Spleen (tissue), 11 donors: ENCODE measurements around the gene KIAA1217. TPM values are rescaled to one million over a fixed set of nuclear protein-coding genes. Genes with fewer than 3 reads are reported as not detected.

ENCODE experiments used
- DNase-seq: peaks from one replicate; pipeline ENCODE4 v3.0.0-alpha.2; 2020
- H3K27ac ChIP-seq, 8 donors: fragments of 200-600 bp; sonication (generic) in 7 of 8; 1 replicate in 4 of 8; 2 replicates in 4 of 8; pipeline versions ENCODE4 v1.5.0 to v1.8.0; 2016 to 2021; ENCODE audit warnings: inconsistent platforms in 4 of 8, mild to moderate bottlenecking in 4 of 8, moderate library complexity in 1 of 8
- H3K27me3 ChIP-seq, 7 donors: fragments of 200-600 bp; sonication (generic) in 6 of 7; replicated peaks in 1 of 7; 1 replicate in 4 of 7; 2 replicates in 3 of 7; pipeline versions ENCODE4 v1.5.0 to v1.8.0; 2016 to 2021; ENCODE audit warnings: inconsistent platforms in 3 of 7, mild to moderate bottlenecking in 1 of 7
- H3K36me3 ChIP-seq, 6 donors: fragments of 200-600 bp; sonication (generic) in 5 of 6; 1 replicate in 4 of 6; 2 replicates in 2 of 6; pipeline versions ENCODE4 v1.5.0 to v1.8.0; 2016 to 2021; ENCODE audit warnings: inconsistent platforms in 2 of 6
- H3K4me1 ChIP-seq, 6 donors: fragments of 200-600 bp; sonication (generic) in 5 of 6; 1 replicate in 3 of 6; 2 replicates in 3 of 6; pipeline versions ENCODE4 v1.5.0 to v1.8.0; 2016 to 2021; ENCODE audit warnings: inconsistent platforms in 3 of 6
- H3K4me3 ChIP-seq, 8 donors: fragments of 200-600 bp; sonication (generic) in 7 of 8; 1 replicate in 4 of 8; 2 replicates in 4 of 8; pipeline versions ENCODE4 v1.5.0 to v1.8.0; 2016 to 2021; ENCODE audit warnings: inconsistent platforms in 4 of 8, mild to moderate bottlenecking in 4 of 8, moderate library complexity in 2 of 8
- H3K9me3 ChIP-seq, 8 donors: fragments of 200-600 bp; sonication (generic) in 7 of 8; 1 replicate in 4 of 8; 2 replicates in 4 of 8; pipeline versions ENCODE4 v1.5.0 to v1.8.0; 2016 to 2021; ENCODE audit warnings: inconsistent platforms in 4 of 8
- POLR2A ChIP-seq, 3 donors: fragments of 450-650 bp; IDR thresholded peaks; one replicate each; pipeline ENCODE4 v1.5.1; 2017; ENCODE audit warnings: antibody characterized with exemption in 3 of 3, mild to moderate bottlenecking in 1 of 3
- POLR2AphosphoS5 ChIP-seq, 3 donors: sonication (generic); formaldehyde crosslinking; IDR thresholded peaks; one replicate each; pipeline ENCODE4 v1.5.1; 2017; ENCODE audit warnings: antibody characterized with exemption in 3 of 3
- WGBS, 5 donors: extraction: QIAGEN DNeasy Blood & Tissue Kit in 3 of 5; methylation state at CpG; one replicate each; pipeline versions ENCODE4 v1.1.5 to v1.1.7; 2013 to 2018; 5-methylcytosine and 5-hydroxymethylcytosine counted together
- intact Hi-C: fragments of 100-400 bp; cut with DNase I; formaldehyde crosslinking; loops from one replicate; pipeline ENCODE4 v1.15.0; 2023; ENCODE audit warnings: low total_unique reads
- polyA plus RNA-seq, 3 donors: library from polyadenylated mRNA; stranded (reverse); fragments of 200-250 nt; gene quantifications; one replicate each; pipeline ENCODE4 v1.2.1, GENCODE V29; 2013
- total RNA-seq, 7 donors: library from RNA; depleted of rRNA in 3 of 7; stranded (reverse); fragments of >200 nt in 3 of 7; fragmentation: NEBNext Ultra II Directional in 4 of 7; extraction: Animal tissue kit (Norgen Biotek cat#: 25700) in 4 of 7; gene quantifications; one replicate each; pipeline versions ENCODE4 v1.1.0 to v1.2.1, GENCODE V29; 2016 to 2021
- TF ChIP-seq, protein P1 (sequence below), 11 experiments: fragments of 200-600 bp in 7 of 11; fragments of 450-650 bp in 4 of 11; sonication (generic) in 4 of 11; IDR thresholded peaks in 8 of 11; conservative IDR thresholded peaks in 3 of 11; 1 replicate in 7 of 11; 2 replicates in 4 of 11; pipeline versions ENCODE4 v1.4.0 to v1.8.0; 2016 to 2021; ENCODE audit warnings: antibody characterized with exemption in 11 of 11, inconsistent platforms in 4 of 11, mild to moderate bottlenecking in 1 of 11
- donor health status: healthy with polysubstance abuse.
- donor health status: DM: no; HTN: no; CAD: no; lungs with moderate emphysema.
- donor health status: DM: no; HTN: no; CAD: no.
- donor health status: Bipolar disorder and iron deficiency.
- donor health status: healthy.
- donor health status: DM: no; HTN: no; CAD: no.
- donor health status: DM: yes; HTN: yes; CAD: no.

The KIAA1217 gene
- total and polyA plus RNA-seq, 10 donors: 2.2 to 40.7 (median 21.4) TPM

DNA sequence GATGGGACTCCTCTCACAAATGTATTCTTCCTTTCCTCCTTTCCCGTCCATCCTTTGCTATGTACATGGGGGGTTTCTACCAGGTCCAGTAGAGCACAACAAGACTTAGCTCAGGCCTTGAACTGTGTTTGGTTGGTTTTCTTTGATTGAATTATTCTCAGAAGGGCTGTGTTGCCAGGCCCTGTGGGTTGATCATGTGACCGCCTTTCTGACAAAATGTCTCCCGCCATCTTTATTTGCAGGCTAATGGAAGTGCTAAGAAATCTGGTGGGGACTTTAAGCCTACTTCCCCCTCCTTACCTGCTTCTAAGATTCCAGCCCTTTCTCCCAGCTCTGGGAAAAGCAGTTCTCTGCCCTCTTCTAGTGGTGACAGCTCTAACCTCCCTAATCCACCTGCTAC, 336.6 kb downstream of the KIAA1217 start:
- DNase-seq: no peak
- TF ChIP-seq, protein P1, sequence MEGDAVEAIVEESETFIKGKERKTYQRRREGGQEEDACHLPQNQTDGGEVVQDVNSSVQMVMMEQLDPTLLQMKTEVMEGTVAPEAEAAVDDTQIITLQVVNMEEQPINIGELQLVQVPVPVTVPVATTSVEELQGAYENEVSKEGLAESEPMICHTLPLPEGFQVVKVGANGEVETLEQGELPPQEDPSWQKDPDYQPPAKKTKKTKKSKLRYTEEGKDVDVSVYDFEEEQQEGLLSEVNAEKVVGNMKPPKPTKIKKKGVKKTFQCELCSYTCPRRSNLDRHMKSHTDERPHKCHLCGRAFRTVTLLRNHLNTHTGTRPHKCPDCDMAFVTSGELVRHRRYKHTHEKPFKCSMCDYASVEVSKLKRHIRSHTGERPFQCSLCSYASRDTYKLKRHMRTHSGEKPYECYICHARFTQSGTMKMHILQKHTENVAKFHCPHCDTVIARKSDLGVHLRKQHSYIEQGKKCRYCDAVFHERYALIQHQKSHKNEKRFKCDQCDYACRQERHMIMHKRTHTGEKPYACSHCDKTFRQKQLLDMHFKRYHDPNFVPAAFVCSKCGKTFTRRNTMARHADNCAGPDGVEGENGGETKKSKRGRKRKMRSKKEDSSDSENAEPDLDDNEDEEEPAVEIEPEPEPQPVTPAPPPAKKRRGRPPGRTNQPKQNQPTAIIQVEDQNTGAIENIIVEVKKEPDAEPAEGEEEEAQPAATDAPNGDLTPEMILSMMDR (IDR thresholded peaks at IDR 0.05 in 8 of 11, conservative IDR thresholded peaks at IDR 0.05 in 3 of 11): no peak
- no peak for TF ChIP-seq POLR2A (IDR thresholded peaks at IDR 0.05)
- TF ChIP-seq POLR2AphosphoS5 (IDR thresholded peaks at IDR 0.05): no peak
- Histone ChIP-seq H3K27me3 (no peaks in the 10 kb centered on the region), H3K36me3 (peaks cover 0 to 54% (median 3%) of the 10 kb centered on the region in 6 donors), H3K27ac (no peak overlapping the region), H3K9me3 (no peaks in the 10 kb centered on the region), H3K4me1 (no peaks in the 10 kb centered on the region), H3K4me3 (no peak overlapping the region)
- intact Hi-C loops: no loop called here
- WGBS, 5 donors: 91 to 96% (median 93%) methylated on average over 3 of the region's 3 CpGs

DNA sequence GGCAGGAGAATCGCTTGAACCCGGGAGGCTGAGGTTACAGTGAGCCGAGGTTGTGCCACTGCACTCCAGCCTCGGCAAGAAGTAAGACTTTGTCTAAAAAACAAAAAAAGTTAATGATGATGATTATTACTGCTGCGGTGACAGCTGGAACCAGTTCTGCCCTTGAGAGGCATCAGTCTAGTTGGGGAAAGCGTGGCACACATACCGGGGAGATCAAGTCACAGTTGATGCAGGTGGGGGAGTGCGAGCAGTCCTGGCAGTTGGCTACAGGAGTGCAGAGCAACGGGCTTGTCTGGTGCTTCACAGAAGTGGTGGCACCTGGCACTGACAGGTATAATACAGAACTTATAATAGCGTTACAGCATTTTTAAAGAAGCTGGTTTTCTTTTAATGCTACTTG, 341.7 kb downstream of the KIAA1217 start:
- intact Hi-C loops: no loop called here
- Histone ChIP-seq H3K27ac (no peak overlapping the region), H3K4me1 (no peaks in the 10 kb centered on the region), H3K36me3 (peaks cover 0 to 7% (median 2%) of the 10 kb centered on the region in 6 donors), H3K27me3 (no peaks in the 10 kb centered on the region), H3K9me3 (no peaks in the 10 kb centered on the region), H3K4me3 (no peak overlapping the region)
- 86 to 92% (median 91%) methylated on average over 10 of the region's 10 CpGs for WGBS, 5 donors
- DNase-seq: no peak
- no peak for TF ChIP-seq POLR2AphosphoS5 (IDR thresholded peaks at IDR 0.05)
- TF ChIP-seq POLR2A (IDR thresholded peaks at IDR 0.05): no peak
- TF ChIP-seq, protein P1 (IDR thresholded peaks at IDR 0.05 in 8 of 11, conservative IDR thresholded peaks at IDR 0.05 in 3 of 11): no peak

DNA sequence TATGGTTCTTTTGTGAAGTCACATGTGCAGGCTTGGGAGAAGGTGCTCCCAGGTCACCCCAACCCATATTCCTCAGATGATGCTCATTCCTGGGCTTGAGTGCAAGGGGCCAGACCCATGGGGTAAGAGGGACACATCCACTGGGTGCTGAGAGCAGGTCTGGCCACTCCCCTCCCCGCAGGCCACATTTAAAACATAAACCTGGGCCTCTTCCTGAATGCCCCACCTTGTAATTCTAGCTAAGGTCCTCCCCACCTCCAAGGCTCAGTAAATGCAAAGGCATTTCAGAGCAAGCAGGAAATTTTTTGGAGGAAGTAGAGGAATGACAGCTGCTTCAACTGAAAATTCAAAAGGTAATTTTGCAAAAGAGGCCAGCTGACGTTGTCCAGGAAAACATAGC, 342.2 kb downstream of the KIAA1217 start:
- Histone ChIP-seq H3K4me1 (peaks cover 0 to under 1% (median 0%) of the 10 kb centered on the region in 6 donors), H3K9me3 (no peaks in the 10 kb centered on the region), H3K36me3 (peaks cover 0 to 3% (median 0%) of the 10 kb centered on the region in 6 donors), H3K27ac (no peak overlapping the region), H3K27me3 (no peaks in the 10 kb centered on the region), H3K4me3 (no peak overlapping the region)
- WGBS, 5 donors: 45 to 62% (median 53%) methylated on average over 1 to 2 of the region's 2 CpGs
- intact Hi-C loops: no loop called here
- TF ChIP-seq POLR2AphosphoS5 (IDR thresholded peaks at IDR 0.05): no peak
- no peak for TF ChIP-seq POLR2A (IDR thresholded peaks at IDR 0.05)
- TF ChIP-seq, protein P1 (IDR thresholded peaks at IDR 0.05 in 8 of 11, conservative IDR thresholded peaks at IDR 0.05 in 3 of 11): no peak
- no peak for DNase-seq

DNA sequence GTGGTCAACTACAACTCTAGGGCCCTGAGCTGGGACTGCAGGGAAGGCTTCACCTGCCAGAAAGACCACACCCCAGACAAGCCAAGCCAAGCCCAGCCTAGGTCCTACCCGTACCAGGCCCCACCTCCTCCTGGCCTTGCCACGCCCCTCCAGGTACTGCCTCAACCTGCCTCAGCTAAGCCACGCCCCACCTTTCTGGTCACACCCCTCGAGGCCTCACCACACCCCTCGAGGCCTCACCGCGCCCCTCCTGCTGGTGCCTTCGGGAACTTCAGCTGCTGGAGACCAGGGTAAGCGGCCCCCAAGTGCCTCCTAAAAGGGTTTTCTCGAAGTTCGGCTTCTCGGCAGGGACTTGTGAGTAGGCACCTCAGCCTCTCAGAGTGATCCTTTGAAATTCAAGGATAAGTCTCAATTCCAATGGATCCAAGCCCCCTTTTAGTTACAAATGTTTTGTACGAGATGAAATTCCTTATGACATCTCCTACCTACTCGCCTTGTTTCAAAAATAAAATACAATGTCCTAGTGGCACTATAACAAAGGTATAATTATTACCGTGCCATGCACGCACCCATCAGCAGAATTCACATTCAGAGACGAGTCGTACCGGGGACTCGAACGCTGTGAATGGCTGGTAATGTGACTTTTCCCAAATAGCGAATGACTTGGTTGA, 343.5 kb downstream of the KIAA1217 start:
- intact Hi-C loops: no loop called here
- no peak for DNase-seq
- Histone ChIP-seq H3K4me1 (peaks cover 0 to 12% (median 6%) of the 10 kb centered on the region in 6 donors), H3K27me3 (no peaks in the 10 kb centered on the region), H3K4me3 (no peak overlapping the region), H3K36me3 (no peaks in the 10 kb centered on the region), H3K27ac (no peak overlapping the region), H3K9me3 (no peaks in the 10 kb centered on the region)
- TF ChIP-seq, protein P1 (IDR thresholded peaks at IDR 0.05 in 8 of 11, conservative IDR thresholded peaks at IDR 0.05 in 3 of 11): peak in 1 of 11 experiments; percentile 16
- TF ChIP-seq POLR2A (IDR thresholded peaks at IDR 0.05): no peak
- 69 to 85% (median 76%) methylated on average over 21 to 22 of the region's 22 CpGs for WGBS, 5 donors
